Measurements from ENCODE around the gene TH.

The TH gene

DNA sequence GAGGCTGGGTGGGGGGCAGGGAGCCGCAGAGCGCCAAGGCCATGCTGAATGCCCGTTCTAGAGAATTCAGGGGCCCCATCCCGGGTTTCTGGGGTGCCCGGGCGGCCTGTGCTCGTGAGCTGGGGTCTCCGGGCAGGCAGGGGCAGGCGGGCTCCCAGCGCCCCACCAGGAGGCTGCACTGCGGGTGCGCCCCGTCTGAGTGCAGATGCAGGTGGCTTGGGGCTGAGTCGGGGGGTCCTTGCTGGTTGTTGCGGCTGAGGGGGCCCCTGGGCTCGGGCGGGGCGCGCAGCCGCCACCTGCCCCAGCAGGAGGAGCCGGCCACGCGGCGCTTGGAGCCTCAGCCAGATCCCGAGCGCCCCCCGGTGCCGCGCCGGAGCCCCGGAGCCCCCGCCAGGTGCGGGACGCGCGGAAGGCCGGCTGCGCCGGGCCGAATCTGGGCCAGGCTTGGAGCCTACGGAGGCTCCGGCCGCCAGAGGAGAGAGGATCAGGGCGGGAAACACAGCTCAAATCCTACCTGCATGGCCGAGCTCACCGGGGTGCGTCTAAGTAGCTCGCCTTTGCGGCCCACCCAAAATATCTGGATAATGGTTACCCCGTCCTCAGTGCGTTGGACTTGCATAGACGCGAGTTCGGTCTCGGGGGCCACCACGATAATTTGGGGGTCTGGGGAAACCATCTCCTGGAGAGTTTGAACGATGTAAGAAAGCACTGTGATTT, 31.8 kb downstream of the TH start:
- no peak for DNase-seq

DNA sequence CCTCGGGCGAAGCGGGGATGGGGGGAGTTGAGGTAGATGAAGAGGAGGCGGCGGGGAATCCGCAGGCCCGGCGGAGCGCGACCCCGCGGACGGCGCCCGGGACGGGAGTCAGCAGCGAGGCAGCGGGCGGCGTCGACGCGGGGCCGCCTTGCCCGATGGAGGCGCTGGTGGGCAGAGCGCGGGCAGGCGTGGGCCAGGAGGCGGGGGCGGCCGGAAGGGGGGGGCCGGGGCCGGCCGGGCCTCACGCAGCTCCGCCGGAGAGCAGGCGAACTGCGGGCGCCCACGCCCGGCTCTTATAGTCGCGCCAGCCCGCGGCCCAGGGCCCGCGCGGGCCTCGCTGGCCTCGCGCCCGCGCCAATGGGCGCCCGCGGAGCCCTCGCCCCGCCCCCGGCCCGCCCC, 32.5 kb downstream of the TH start, which contains the start of gene IGF2:
TSS of gene IGF2 (minus strand) at position 267 of the 399 bp plus-strand sequence. CDS start 3,866 bp downstream, outside the sequence.
- no peak for DNase-seq

- no peak for DNase-seq
Observed at GRCh38 chr11:2138431-2139122, 33.0 kb downstream of the TH start.

DNA sequence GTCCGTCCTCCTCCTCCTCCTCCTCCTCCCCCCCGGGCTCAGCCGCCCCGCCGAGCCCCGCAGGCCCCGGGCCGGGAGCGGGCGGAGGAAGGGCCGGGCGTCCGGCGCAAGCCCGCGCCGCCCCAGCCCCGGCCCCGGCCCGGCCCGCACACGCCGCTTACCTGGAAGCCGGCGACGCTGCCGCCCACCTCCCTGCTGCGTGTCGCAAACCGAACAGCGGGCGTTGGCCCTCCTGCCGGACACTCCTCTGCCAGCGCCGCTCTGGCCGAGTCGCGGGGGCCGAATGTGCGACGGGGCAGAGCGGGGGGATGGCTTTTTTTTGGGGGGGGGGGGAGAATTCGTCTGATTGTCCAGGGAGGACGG, 33.6 kb downstream of the TH start:
- DNase-seq: no peak

DNA sequence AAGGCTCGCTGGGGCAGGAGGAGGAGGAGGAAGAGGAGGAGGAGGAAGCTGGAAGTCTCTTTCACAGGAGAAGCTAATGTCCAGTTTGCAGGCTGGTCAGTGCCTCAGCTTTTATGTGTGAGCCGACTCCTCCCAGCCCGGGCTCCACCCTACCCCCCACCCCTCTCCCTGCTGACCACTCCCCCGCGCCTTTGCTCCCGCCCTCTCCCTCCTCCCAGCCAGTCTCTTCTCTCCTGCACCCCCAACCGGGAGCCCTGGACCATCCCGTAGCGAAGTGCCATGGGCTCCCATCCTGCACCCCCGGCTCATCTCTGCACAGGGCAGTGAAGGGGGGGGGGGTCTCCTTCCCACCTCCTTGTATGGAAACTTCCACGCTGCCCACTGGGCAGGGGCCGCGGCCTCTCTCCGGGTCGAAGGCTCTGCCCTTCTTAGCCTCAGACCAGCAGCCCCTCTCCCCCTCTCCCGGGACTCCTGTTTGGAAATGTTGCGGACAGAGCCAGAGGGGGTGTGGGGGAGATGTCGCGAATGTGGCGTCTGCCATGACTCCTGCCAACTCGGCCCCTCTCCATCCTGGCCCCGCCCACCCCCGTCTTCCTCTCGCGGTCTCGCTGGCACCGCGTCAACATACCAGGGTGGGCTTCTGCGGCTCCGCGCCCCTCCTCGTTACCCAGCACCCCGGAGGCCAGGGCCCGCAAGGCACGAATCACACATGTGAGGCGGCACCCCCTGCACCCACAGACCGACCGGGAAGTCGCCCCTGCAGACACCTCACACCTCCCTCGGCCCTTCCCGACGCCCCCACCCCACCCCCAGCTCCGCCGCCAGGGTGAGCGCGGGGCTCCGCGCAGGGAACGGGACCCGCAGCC, 34.2 kb downstream of the TH start:
- no peak for DNase-seq

GRCh38 chr11:2136952-2137201, 34.7 kb downstream of the TH start:
- no peak for DNase-seq

GRCh38 chr11:2136209-2136951, 35.2 kb downstream of the TH start:
- no peak for DNase-seq

DNA sequence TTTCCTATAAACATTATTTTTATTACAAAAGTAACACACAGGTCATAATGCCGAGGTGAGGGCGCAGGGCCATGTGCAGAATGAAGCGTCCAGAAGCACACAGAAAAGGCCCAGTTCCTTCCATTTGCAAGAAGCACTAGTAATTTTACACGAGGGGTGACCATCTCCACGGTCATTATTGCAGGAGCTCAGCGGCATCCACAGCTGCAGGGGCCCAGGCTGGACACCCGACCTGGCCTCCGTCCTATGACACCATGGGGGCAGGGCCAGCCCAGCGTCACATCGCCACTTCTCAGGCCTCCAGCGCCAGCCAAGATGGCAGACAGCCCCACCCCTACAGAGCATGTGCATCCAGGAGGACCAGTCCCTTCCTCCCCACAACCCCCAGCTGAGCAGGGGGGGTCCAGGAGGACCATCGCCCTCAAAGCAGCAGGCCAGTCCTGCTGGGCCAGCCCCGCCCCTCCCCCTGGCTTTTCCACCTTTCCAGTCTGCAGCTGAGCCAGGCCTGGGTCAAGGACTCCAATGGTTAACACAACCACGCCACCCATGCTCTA, 35.9 kb downstream of the TH start:
- no peak for DNase-seq

- DNase-seq: no peak
Observed at GRCh38 chr11:2135018-2135569, 36.5 kb downstream of the TH start.

DNA sequence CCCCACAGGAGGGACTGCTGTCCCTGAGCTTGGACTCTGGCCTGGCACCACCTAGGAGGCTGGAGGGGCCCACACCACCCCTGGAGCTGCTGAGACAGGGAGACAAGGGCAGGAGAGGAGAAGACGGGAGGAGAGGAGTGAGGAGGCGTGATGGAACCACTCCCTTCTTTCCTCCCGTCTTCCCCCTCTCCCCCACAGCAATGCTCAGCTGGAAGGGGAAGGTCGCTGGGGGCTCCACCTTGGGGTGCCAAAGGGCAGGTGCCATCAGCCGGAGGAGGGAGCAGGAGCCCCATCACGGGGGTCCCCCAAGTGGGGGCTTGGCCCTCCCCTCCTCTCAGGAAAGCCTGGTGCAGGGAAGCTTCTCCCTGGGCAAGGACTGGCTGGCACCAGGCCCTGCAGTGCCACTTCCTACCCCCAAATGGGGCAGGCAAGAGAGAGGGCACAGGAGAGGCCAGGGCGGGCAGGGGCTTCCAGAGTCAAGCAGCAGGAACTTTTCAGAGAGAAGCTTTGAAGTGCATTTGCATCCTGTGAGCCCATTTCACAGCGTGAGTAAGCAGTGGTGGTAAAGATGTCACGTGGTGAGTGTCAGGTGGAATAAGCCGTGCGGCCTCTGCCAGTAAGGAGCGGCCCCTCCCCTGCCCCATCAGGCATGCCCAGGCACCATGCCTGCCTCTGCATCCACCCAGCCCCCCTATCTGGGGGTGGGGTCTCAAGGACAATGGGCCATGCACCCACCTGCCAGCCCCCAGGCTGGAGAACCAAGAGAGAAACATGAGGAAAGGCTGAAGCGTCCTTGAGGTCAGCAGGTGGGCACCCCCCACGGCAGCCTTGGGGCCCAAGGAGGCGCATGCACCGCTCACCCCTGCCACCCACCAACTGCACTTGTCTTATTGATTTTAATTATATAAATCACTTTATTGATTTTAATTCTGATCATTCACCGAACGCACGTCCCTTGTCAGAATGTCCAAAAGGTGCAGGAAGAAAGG, 37.3 kb downstream of the TH start:
- no peak for DNase-seq

DNA sequence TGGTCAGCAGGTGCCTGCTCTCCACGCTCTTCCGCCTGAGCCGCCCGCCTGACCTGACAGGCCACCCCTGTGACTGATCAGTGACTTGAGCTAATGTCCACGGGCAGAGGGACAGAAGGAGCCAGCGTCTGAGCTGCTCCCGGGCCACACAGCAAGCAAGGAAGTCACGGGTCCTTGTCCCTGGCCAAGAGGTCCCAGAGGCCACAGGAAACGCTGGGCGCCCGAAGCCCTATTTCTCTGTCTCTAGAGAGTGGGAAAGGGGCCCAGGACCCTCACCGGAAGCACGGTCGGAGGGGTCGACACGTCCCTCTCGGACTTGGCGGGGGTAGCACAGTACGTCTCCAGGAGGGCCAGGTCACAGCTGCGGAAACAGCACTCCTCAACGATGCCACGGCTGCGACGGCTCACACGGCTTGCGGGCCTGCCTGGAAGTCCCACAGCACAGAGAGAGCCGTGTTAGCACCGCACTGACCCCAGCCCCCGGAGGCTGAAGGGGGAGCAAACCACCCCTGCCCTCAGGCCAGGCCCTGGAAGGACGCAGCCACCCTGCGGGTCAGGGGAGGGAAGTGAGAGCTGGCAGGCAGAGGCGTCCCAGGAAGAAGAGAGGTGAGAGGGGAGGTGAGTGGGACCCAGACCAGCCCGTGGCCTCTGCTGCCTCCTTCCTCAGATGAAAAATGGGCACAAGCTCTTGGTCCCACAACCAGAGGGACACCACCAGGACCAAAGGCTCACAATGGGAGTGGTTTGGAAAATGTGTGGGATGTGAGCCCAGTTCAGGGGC, 38.2 kb downstream of the TH start:
- peak; percentile 1 for DNase-seq

GRCh38 chr11:2132874-2133240, 38.8 kb downstream of the TH start:
- DNase-seq: no peak

DNA sequence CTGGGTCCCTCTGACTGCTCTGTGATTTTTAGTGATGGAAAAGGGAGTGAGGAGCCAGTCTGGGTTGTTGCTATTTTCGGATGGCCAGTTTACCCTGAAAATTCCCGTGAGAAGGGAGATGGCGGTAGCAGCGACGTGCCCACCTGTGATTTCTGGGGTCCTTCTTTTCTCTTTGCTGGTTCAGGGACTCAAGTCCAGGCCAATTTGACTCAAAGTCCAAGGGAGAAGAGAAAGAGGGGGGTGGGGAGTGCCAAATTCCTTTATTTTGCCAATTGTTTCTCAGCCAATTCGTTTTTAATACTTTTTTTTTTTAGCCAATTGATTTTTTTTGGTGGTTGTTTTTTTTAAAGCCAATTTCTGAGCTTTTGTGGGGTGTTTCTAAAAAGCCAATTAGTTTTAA, 39.4 kb downstream of the TH start:
- no peak for DNase-seq

- no peak for DNase-seq
Observed at GRCh38 chr11:2131371-2132236, 40.0 kb downstream of the TH start.

DNA sequence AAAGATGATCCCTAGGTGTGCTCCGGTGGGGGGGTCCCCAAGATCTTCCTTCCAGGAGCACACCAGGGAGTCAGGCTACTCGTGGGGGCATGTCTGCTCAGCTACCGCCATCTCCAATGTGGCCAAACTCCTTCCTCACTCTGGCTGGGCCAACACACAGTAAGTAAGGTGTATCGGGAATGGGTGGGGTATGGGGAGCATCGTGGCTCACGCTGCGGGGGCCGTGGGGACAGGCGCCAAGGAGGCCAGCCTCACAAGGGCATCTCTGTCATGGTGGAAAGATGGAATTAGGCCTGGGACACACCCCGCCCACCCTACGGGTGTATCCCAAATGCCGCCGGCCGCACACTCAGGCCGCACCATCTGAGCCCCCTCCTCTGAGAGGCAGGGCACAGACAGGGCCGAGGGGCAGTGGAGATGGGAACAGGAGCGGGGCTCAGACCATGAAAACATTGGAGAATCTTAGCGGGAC, 40.7 kb downstream of the TH start:
- DNase-seq: no peak

- DNase-seq: no peak
Observed at GRCh38 chr11:2129699-2130366, 41.8 kb downstream of the TH start.

DNA sequence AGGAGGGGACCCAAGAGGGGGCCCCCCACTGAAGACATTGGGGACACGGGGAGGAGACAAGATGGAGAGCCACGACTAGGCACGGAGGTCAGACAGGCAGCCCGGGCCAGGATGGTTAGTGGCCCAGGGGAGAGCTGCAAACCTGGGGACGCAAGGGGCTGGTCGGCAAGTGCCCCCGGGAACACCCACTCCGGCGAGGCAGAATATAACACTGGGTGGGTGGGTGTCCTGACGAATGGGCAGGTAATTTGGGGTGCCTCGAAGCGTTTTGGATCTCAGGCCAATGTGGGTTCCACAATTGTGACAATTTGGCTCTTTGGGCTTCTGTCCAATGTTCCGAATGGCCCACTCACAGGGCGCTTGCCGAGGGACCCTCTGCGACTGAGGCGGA, 42.3 kb downstream of the TH start:
- DNase-seq: no peak

- DNase-seq: no peak
Observed at GRCh38 chr11:2128511-2129307, 42.9 kb downstream of the TH start.

Data from activated CD4-positive, alpha-beta T cell treated with anti-CD3 and anti-CD28 coated beads for 48 hours (primary cell).